ENCODE results near the gene TES. TPM values are rescaled to one million over a fixed set of nuclear protein-coding genes. Genes with fewer than 3 reads are reported as not detected.

Gene TES
- polyA plus RNA-seq, 3 donors = 21.5 to 28.4 (median 23.4) TPM

DNA sequence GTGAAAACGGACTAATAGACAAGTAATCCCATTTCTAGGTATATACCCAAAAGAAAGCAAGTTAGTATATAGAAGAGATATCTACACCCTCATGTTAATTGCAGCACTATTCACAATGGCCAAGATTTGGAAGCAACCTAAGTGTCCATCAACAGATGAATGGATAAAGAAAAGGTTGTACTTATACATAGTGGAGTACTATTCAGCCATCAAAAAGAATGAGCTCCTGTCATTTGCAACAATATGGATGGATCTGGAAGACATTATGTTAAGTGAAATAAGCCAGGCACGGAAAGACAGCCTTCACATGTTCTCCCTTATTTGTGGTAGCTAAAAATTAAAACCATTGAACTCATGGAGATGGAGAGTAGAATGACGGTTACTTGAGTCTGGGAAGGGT lies 88.2 kb downstream of the TES start:
- 93 to 95% (median 93%) methylated on average over 3 of the region's 3 CpGs for WGBS, 3 donors

DNA sequence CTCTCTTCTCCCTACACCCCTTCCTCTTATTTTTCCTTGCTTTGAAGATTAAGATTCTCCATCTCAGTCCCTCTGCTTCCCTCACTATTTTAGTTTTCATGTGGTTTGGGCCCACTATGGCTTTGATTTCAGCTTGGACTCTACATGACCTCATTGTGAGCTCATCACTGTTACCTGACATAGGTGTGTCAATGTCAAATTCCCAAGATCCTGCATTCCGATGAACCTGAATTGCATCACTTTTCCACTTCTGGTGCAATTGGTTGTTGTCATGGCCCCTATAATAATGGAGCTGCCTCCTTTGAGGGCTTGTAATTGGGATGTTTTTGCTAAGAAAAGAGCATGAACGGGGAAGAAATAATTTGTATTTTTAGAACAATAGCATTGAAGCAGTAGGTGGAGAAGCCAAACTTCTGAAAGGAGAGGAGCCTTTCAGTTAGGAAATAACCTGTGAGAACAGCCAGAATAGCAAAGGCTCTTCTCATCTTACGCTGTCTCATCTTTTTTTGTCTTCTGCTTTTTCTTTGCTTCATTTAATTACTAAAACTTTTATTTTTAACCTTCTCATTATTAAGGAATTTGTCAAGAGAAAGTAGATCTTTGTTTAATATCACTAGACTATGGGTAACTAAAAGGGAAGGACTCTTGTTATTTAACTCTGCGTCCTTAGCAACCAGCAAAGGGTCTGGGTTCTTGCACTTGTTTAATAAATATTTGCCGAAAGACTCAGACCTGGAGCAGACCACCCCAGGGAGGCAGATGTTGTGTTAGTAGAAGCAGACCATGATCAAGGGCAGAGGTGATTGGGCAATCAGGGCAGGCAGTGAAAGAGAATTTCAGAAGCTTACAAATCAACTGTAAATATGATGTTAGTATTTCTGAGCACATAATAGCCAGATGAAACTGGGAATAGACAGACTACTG lies 95.4 kb downstream of the TES start:
- 63 to 85% (median 71%) methylated on average over 5 of the region's 5 CpGs for WGBS, 3 donors
- H3K27ac ChIP-seq (ENCODE audit: low read depth, low read length) = no peak overlapping the region

More for the DNA sequence above, 88.2 kb downstream of the TES start:
- H3K27ac ChIP-seq (ENCODE audit: low read depth, low read length) = no peak overlapping the region

GRCh38 chr7:116306409-116307048 lies 96.2 kb downstream of the TES start:
- no peak overlapping the region for H3K27ac ChIP-seq (ENCODE audit: low read depth, low read length)
- 68 to 86% (median 84%) methylated on average over 2 of the region's 2 CpGs for WGBS, 3 donors

- no peak overlapping the region for H3K27ac ChIP-seq (ENCODE audit: low read depth, low read length)
These were observed 96.9 kb downstream of the TES start for GRCh38 chr7:116307253-116307652.

Other genes starting within 250 kb of the TES start
- 1 to 10 TPM in 2 of 3 donors, under 1 TPM in 1; 0.52 to 1.6 (median 1.5) TPM for gene TFEC, start 179.8 kb upstream of the TES start, polyA plus RNA-seq